H9 (cell line): ENCODE data around the gene POT1. TPM values are rescaled to one million over a fixed set of nuclear protein-coding genes. Genes with fewer than 3 reads are reported as not detected.

ENCODE experiments used
- DNase-seq: peaks from one replicate; pipeline ENCODE4 v3.0.0-alpha.2; 2017
- H2AFZ ChIP-seq: one replicate; pipeline ENCODE4 v1.6.1; 2013; ENCODE audit warnings: mild to moderate bottlenecking, low read length, control low read depth, moderate library complexity
- H2AK5ac ChIP-seq: 2 replicates; pipeline ENCODE4 v1.6.1; 2013; ENCODE audit warnings: low read length, control low read depth, mixed read lengths; ENCODE audit not compliant: insufficient read length
- H2BK120ac ChIP-seq: one replicate; pipeline ENCODE4 v1.6.1; 2013; ENCODE audit warnings: low read depth, mild to moderate bottlenecking, low read length, control low read depth, inconsistent platforms; ENCODE audit not compliant: poor library complexity, severe bottlenecking
- H2BK12ac ChIP-seq: 2 replicates; pipeline ENCODE4 v1.6.1; 2013; ENCODE audit warnings: low read length, control low read depth, mixed read lengths, low read depth; ENCODE audit not compliant: insufficient read length
- H2BK15ac ChIP-seq: 2 replicates; pipeline ENCODE4 v1.6.1; 2013; ENCODE audit warnings: low read depth, low read length, control low read depth
- H2BK20ac ChIP-seq: one replicate; pipeline ENCODE4 v1.6.1; 2013; ENCODE audit warnings: low read depth, mild to moderate bottlenecking, low read length, control low read depth, inconsistent platforms; ENCODE audit not compliant: poor library complexity, severe bottlenecking
- H2BK5ac ChIP-seq: 2 replicates; pipeline ENCODE4 v1.6.1; 2013; ENCODE audit warnings: low read length, control low read depth, mixed read lengths; ENCODE audit not compliant: insufficient read length
- H3K14ac ChIP-seq: 2 replicates; pipeline ENCODE4 v1.6.1; 2013; ENCODE audit warnings: low read length, control low read depth; ENCODE audit not compliant: insufficient read depth
- H3K18ac ChIP-seq: 2 replicates; pipeline ENCODE4 v1.6.1; 2013; ENCODE audit warnings: low read depth, mild to moderate bottlenecking, mixed read lengths, low read length, control low read depth; ENCODE audit not compliant: insufficient read length
- H3K23ac ChIP-seq: 2 replicates; pipeline ENCODE4 v1.6.1; 2013; ENCODE audit warnings: low read length, control low read depth, mixed read lengths, low read depth; ENCODE audit not compliant: insufficient read length
- H3K23me2 ChIP-seq: 2 replicates; pipeline ENCODE4 v1.6.1; 2013; ENCODE audit warnings: low read depth, mild to moderate bottlenecking, mixed read lengths, low read length, control low read depth; ENCODE audit not compliant: insufficient read length, poor library complexity, severe bottlenecking
- H3K27ac ChIP-seq: 2 replicates; pipeline ENCODE4 v1.5.1; 2013; ENCODE audit warnings: low read length, control low read depth, mixed read lengths, low read depth; ENCODE audit not compliant: insufficient read length
- H3K27me3 ChIP-seq: 2 replicates; pipeline ENCODE4 v1.6.1; 2013; ENCODE audit warnings: low read length, control low read depth, inconsistent platforms; ENCODE audit not compliant: insufficient read depth
- H3K4ac ChIP-seq: 2 replicates; pipeline ENCODE4 v1.6.1; 2013; ENCODE audit warnings: low read depth, mild to moderate bottlenecking, control low read depth, inconsistent platforms, low read length, moderate library complexity
- H3K4me1 ChIP-seq: 2 replicates; pipeline ENCODE4 v1.6.1; 2013; ENCODE audit warnings: low read length, control low read depth, inconsistent platforms; ENCODE audit not compliant: insufficient read depth
- H3K4me2 ChIP-seq: 2 replicates; pipeline ENCODE4 v1.6.1; 2013; ENCODE audit warnings: low read length, control low read depth, mixed read lengths; ENCODE audit not compliant: insufficient read length, insufficient read depth
- H3K56ac ChIP-seq: 2 replicates; pipeline ENCODE4 v1.6.1; 2013; ENCODE audit warnings: low read depth, mild to moderate bottlenecking, mixed read lengths, low read length, control low read depth; ENCODE audit not compliant: insufficient read length
- H3K79me1 ChIP-seq: 2 replicates; pipeline ENCODE4 v1.6.1; 2013; ENCODE audit warnings: low read depth, mild to moderate bottlenecking, moderate library complexity, low read length, control low read depth, inconsistent platforms; ENCODE audit not compliant: insufficient read depth, poor library complexity, severe bottlenecking
- H3K79me2 ChIP-seq: 2 replicates; pipeline ENCODE4 v1.6.1; 2013; ENCODE audit warnings: low read length, control low read depth, inconsistent platforms; ENCODE audit not compliant: insufficient read depth
- H3K9ac ChIP-seq: 2 replicates; pipeline ENCODE4 v1.6.1; 2013; ENCODE audit warnings: low read length, control low read depth, mixed read lengths; ENCODE audit not compliant: insufficient read length; ENCODE audit errors: extremely low read depth
- H3K9me3 ChIP-seq: one replicate; pipeline ENCODE4 v1.6.1; 2013; ENCODE audit warnings: low read depth, low read length, inconsistent platforms; ENCODE audit not compliant: control insufficient read depth
- H3T11ph ChIP-seq: one replicate; pipeline ENCODE4 v1.6.1; 2013; ENCODE audit warnings: mild to moderate bottlenecking, low read length, control low read depth, inconsistent platforms
- H4K20me1 ChIP-seq: one replicate; pipeline ENCODE4 v1.6.1; 2013; ENCODE audit not compliant: control insufficient read depth, insufficient read length, insufficient read depth
- H4K5ac ChIP-seq: 2 replicates; pipeline ENCODE4 v1.6.1; 2013; ENCODE audit warnings: low read depth, mild to moderate bottlenecking, mixed read lengths, low read length, control low read depth; ENCODE audit not compliant: insufficient read length
- H4K8ac ChIP-seq: replicated peaks from 2 replicates; pipeline ENCODE4 v1.6.1; 2013; ENCODE audit warnings: low read length, control low read depth, mixed read lengths, low read depth; ENCODE audit not compliant: insufficient read length
- H4K91ac ChIP-seq: 2 replicates; pipeline ENCODE4 v1.6.1; 2013; ENCODE audit warnings: low read depth, mild to moderate bottlenecking, moderate library complexity, mixed read lengths, low read length, control low read depth; ENCODE audit not compliant: insufficient read length
- H3K27ac Mint-ChIP-seq, 3 experiments: 2 replicates in 2 of 3; 3 replicates in 1 of 3; pipeline ENCODE4 v1.8.0; 2020 to 2021; ENCODE audit warnings: mixed read lengths in 3 of 3, mild to moderate bottlenecking in 1 of 3, moderate library complexity in 1 of 3
- H3K27me3 Mint-ChIP-seq: 2 replicates; pipeline ENCODE4 v1.8.0; 2021; ENCODE audit warnings: low read depth, mild to moderate bottlenecking, moderate library complexity, mixed read lengths
- H3K36me3 Mint-ChIP-seq, 3 experiments: 2 replicates in 2 of 3; 3 replicates in 1 of 3; pipeline ENCODE4 v1.8.0; 2020 to 2021; ENCODE audit warnings: low read depth in 3 of 3, mixed read lengths in 3 of 3; ENCODE audit not compliant: insufficient read depth in 1 of 3
- H3K4me1 Mint-ChIP-seq, 2 experiments: 2 replicates each; pipeline ENCODE4 v1.8.0; 2020; ENCODE audit warnings: mixed read lengths in 2 of 2
- H3K4me3 Mint-ChIP-seq, 2 experiments: 2 replicates in 1 of 2; 3 replicates in 1 of 2; pipeline ENCODE4 v1.8.0; 2020 to 2021; ENCODE audit warnings: mild to moderate bottlenecking in 2 of 2, mixed read lengths in 2 of 2, moderate library complexity in 1 of 2
- H3K9me3 Mint-ChIP-seq, 2 experiments: 2 replicates in 1 of 2; 3 replicates in 1 of 2; pipeline ENCODE4 v1.8.0; 2020; ENCODE audit warnings: mild to moderate bottlenecking in 2 of 2, mixed read lengths in 2 of 2, moderate library complexity in 1 of 2
- CTCF ChIP-seq: fragments of 200-600 bp; sonication (generic); conservative IDR thresholded peaks from 3 replicates; pipeline ENCODE4 v1.8.0; 2021; ENCODE audit warnings: antibody characterized with exemption, mild to moderate bottlenecking
- total RNA-seq: library from RNA; stranded (reverse); gene quantifications from 2 replicates; pipeline ENCODE4 v1.2.1, GENCODE V29; 2021

POT1 gene
- total RNA-seq, 1 experiment from 2014 or later, result 23.4 TPM

GRCh38 chr7:124934841-124935240 lies 5.2 kb upstream of the POT1 start:
- H3K27me3 ChIP-seq, result no peaks in the 10 kb centered on the region
- no peak overlapping the region for H2BK15ac ChIP-seq
- no peak overlapping the region for H3K4me2 ChIP-seq
- no peak overlapping the region for H4K5ac ChIP-seq
- TF ChIP-seq CTCF, result no peak
- Mint-ChIP-seq H3K27ac (no peak overlapping the region), H3K27me3 (peaks cover 3% of the 10 kb centered on the region; the same call in 1 of the 2 replicates), H3K36me3 (no peaks in the 10 kb centered on the region), H3K4me3 (no peak overlapping the region), H3K4me1 (peaks cover 3 to 5% of the 10 kb centered on the region in 2 experiments; a peak in 3 of 4 replicates), H3K9me3 (no peaks in the 10 kb centered on the region)
- no peak overlapping the region for H4K91ac ChIP-seq
- no peak overlapping the region for H3K27ac ChIP-seq
- no peak overlapping the region for H3K9ac ChIP-seq
- no peak overlapping the region for H2AFZ ChIP-seq
- H2AK5ac ChIP-seq, result no peak overlapping the region
- no peak overlapping the region for H2BK20ac ChIP-seq
- H3K18ac ChIP-seq, result no peak overlapping the region
- no peak overlapping the region for H3K4ac ChIP-seq
- H3K79me1 ChIP-seq, result no peaks in the 10 kb centered on the region
- H2BK120ac ChIP-seq, result no peak overlapping the region
- DNase-seq, result no peak
- no peaks in the 10 kb centered on the region for H3K9me3 ChIP-seq
- H4K20me1 ChIP-seq, result no peaks in the 10 kb centered on the region
- no peaks in the 10 kb centered on the region for H3K79me2 ChIP-seq
- H3K4me1 ChIP-seq, result no peaks in the 10 kb centered on the region
- no peaks in the 10 kb centered on the region for H3K23me2 ChIP-seq
- H3K56ac ChIP-seq, result no peak overlapping the region
- no peak overlapping the region for H3T11ph ChIP-seq
- no peak overlapping the region for H2BK5ac ChIP-seq
- no peak overlapping the region for H3K14ac ChIP-seq
- H2BK12ac ChIP-seq, result no peak overlapping the region
- H3K23ac ChIP-seq, result no peak overlapping the region
- H4K8ac ChIP-seq, result no peak overlapping the region
